Activated T-helper 2 cell treated with anti-CD3 and anti-CD28 coated beads, Interferon-gamma antibody, Interleukin-2, Interleukin-4, amounts not matched to agents 10 μg/mL and 5 μg/mL and 100 μg/mL, durations not matched to agents 14 hours and 24 hours and 36 hours (primary cell): ENCODE data around the gene DLG1. TPM values are rescaled to one million over a fixed set of nuclear protein-coding genes. Genes with fewer than 3 reads are reported as not detected.
"Not testable (repeated sequence)": the region's sequence is repeated elsewhere in the genome, so short reads cannot be mapped to it uniquely, and the experiment has no call there.

Source experiments
- DNase-seq: peaks from one replicate; pipeline ENCODE4 v3.0.0; 2021; ENCODE audit warnings: low spot score
- H3K27ac Mint-ChIP-seq: one replicate; pipeline ENCODE4 v1.8.0; 2021; ENCODE audit warnings: mixed read lengths
- H3K27me3 Mint-ChIP-seq: one replicate; pipeline ENCODE4 v1.8.0; 2021; ENCODE audit warnings: low read depth, mixed read lengths
- H3K36me3 Mint-ChIP-seq: one replicate; pipeline ENCODE4 v1.8.0; 2021; ENCODE audit warnings: low read depth, mixed read lengths
- H3K4me1 Mint-ChIP-seq: one replicate; pipeline ENCODE4 v1.8.0; 2021; ENCODE audit warnings: low read depth, mixed read lengths
- H3K4me3 Mint-ChIP-seq: one replicate; pipeline ENCODE4 v1.8.0; 2021; ENCODE audit warnings: low read depth, mild to moderate bottlenecking, moderate library complexity, mixed read lengths
- H3K9me3 Mint-ChIP-seq: one replicate; pipeline ENCODE4 v1.8.0; 2021; ENCODE audit warnings: mixed read lengths
- intact Hi-C: fragments of 100-400 bp; cut with micrococcal nuclease; formaldehyde crosslinking; loops from one replicate; pipeline ENCODE4 v1.15.1; 2023
- total RNA-seq: library from RNA; stranded (reverse); gene quantifications from 2 replicates; pipeline ENCODE4 v1.2.3, GENCODE V29; 2022

The DLG1 gene
- total RNA-seq, 1 donor from 2014 or later, result 77.5 TPM

DNA sequence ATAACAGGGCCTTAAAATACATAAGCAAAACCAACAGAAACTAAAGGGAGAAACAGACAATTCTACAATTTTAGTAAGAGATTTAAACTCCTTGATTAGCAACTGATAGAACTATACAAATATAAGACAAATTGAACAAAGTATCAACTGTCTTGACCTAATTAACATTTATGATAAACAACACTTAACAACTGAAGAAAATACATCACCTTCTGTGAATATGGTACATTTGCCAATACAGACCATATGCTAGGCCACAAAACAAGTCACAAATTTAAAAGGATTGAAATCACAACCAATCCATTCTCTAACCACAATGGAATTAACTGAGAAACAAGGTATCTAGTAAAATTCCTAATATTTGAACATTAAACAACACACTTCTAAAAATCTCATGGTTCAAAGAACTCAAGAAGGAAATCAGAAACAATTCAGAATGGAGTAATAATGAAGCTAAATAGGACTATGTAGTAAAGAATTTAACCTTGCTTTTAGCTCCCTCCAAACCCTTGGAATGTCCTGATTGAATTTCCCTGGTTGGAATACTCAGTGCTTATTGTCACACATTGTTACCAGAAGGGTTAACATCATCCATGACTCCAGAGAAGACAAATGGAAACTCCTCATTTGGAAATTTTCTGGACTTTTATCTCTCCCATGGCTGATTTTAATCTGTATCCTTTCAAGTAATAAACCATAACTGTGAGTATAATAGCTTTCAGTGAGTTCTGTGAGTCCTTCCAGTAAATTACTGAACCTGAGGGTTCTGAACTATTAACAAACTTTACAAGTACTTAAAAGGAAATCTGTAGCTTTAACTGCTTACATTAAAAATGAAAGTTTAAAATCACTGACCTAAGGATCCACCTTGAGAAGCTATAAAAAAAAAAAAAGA is 88.8 kb downstream of the DLG1 start:
- no peaks in the 10 kb centered on the region for H3K27me3 Mint-ChIP-seq
- H3K4me1 Mint-ChIP-seq, result peaks cover 3% of the 10 kb centered on the region
- no peak overlapping the region for H3K4me3 Mint-ChIP-seq
- H3K27ac Mint-ChIP-seq, result no peak overlapping the region
- no peaks in the 10 kb centered on the region for H3K9me3 Mint-ChIP-seq
- H3K36me3 Mint-ChIP-seq, result no peaks in the 10 kb centered on the region
- intact Hi-C loops, result no loop called here
- no peak for DNase-seq

DNA sequence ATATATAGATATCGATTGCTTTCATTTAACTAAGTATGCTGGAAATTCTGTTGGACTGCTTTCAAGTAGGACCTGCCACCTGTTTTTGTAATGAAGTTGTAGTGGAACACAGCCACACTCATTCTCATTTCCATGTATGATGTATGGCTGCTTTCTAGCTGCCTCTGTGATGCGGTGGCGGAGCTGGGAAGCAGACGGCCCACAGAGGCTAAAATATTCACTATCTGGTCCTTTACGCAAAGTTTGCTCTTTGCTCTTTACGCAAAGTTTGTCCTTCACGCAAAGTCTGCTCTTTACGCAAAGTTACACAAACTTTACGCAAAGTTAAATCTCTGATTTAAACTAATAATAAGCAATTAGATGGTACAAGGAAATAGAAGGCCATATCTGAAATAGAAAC is 91.5 kb downstream of the DLG1 start:
- H3K27me3 Mint-ChIP-seq, result no peaks in the 10 kb centered on the region
- H3K27ac Mint-ChIP-seq, result no peak overlapping the region
- no peak overlapping the region for H3K4me3 Mint-ChIP-seq
- H3K9me3 Mint-ChIP-seq, result no peaks in the 10 kb centered on the region
- DNase-seq, result no peak
- intact Hi-C loops, result no loop called here
- H3K36me3 Mint-ChIP-seq, result no peaks in the 10 kb centered on the region
- peaks cover 15% of the 10 kb centered on the region for H3K4me1 Mint-ChIP-seq

DNA sequence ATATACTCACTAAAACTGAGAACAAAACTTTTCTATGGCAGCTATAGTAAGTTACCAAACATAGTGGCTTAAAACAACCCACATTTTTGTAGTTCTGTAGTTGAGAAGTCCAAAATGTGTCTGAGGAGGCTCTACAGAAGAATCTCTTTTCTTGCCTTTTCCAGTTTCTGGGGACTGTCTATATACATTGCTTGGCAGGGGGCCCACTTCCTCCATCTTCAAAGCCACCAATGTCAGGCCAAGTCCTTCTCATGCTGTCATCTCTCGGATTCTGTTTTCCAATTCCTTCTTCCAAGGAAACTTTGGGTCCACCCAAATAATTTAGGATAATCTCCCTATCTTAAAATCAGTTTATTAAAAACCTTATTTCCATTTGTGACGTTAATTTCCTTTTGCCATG is 92.7 kb downstream of the DLG1 start:
- H3K4me1 Mint-ChIP-seq, result peaks cover 15% of the 10 kb centered on the region
- no peak for DNase-seq
- intact Hi-C loops, result no loop called here
- no peaks in the 10 kb centered on the region for H3K36me3 Mint-ChIP-seq
- no peak overlapping the region for H3K27ac Mint-ChIP-seq
- no peak overlapping the region for H3K4me3 Mint-ChIP-seq
- no peaks in the 10 kb centered on the region for H3K9me3 Mint-ChIP-seq
- H3K27me3 Mint-ChIP-seq, result no peaks in the 10 kb centered on the region

GRCh38 chr3:197205265-197205664 is 93.1 kb downstream of the DLG1 start:
- H3K27me3 Mint-ChIP-seq, result no peaks in the 10 kb centered on the region
- no peaks in the 10 kb centered on the region for H3K36me3 Mint-ChIP-seq
- H3K4me1 Mint-ChIP-seq, result peaks cover 15% of the 10 kb centered on the region
- H3K27ac Mint-ChIP-seq, result no peak overlapping the region
- H3K4me3 Mint-ChIP-seq, result no peak overlapping the region
- no peaks in the 10 kb centered on the region for H3K9me3 Mint-ChIP-seq
- no peak for DNase-seq
- intact Hi-C loops, result no loop called here

- Mint-ChIP-seq H3K27ac (no peak overlapping the region), H3K4me1 (peaks cover 15% of the 10 kb centered on the region), H3K27me3 (no peaks in the 10 kb centered on the region), H3K4me3 (no peak overlapping the region), H3K36me3 (no peaks in the 10 kb centered on the region), H3K9me3 (no peaks in the 10 kb centered on the region)
- intact Hi-C loops, result no loop called here
- DNase-seq, result no peak
These were observed 93.7 kb downstream of the DLG1 start for GRCh38 chr3:197204736-197205135.

GRCh38 chr3:197203714-197204146 is 94.7 kb downstream of the DLG1 start:
- intact Hi-C loops, result no loop called here
- Mint-ChIP-seq H3K9me3 (no peaks in the 10 kb centered on the region), H3K4me1 (peaks cover 15% of the 10 kb centered on the region), H3K36me3 (no peaks in the 10 kb centered on the region), H3K27me3 (no peaks in the 10 kb centered on the region), H3K27ac (no peak overlapping the region), H3K4me3 (no peak overlapping the region)
- DNase-seq, result no peak

DNA sequence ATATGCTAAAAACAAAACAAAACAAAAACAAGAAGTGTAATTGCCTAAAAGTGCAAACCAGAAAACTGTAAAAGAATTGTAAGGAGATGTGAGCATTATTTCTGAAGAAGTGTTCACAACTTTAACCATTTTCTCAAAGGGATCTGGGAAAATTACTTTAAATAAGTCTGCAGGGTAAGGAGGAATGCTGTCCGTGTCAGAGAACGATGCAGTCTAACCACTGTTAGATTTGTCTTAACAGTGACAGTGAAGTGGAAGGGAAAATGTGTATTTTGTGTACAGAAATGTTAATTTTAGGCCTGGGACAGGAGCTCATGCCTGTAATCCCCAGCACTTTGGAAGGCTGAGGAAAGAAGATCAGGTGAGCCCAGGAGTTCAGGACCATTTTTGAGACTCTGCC is 95.7 kb downstream of the DLG1 start:
- Mint-ChIP-seq H3K4me3 (no peak overlapping the region), H3K27ac (no peak overlapping the region), H3K9me3 (no peaks in the 10 kb centered on the region), H3K27me3 (no peaks in the 10 kb centered on the region), H3K4me1 (peaks cover 15% of the 10 kb centered on the region), H3K36me3 (no peaks in the 10 kb centered on the region)
- intact Hi-C loops, result no loop called here
- DNase-seq, result no peak

- H3K27ac Mint-ChIP-seq, result no peak overlapping the region
- peaks cover 15% of the 10 kb centered on the region for H3K4me1 Mint-ChIP-seq
- no peak for DNase-seq
- intact Hi-C loops, result no loop called here
- no peaks in the 10 kb centered on the region for H3K9me3 Mint-ChIP-seq
- no peaks in the 10 kb centered on the region for H3K27me3 Mint-ChIP-seq
- no peaks in the 10 kb centered on the region for H3K36me3 Mint-ChIP-seq
- H3K4me3 Mint-ChIP-seq, result no peak overlapping the region
These were observed 96.5 kb downstream of the DLG1 start for GRCh38 chr3:197201791-197202452.

GRCh38 chr3:197200856-197201255 is 97.6 kb downstream of the DLG1 start:
- H3K9me3 Mint-ChIP-seq, intact Hi-C loops: not testable (repeated sequence)
- peaks cover 15% of the 10 kb centered on the region for H3K4me1 Mint-ChIP-seq

DNA sequence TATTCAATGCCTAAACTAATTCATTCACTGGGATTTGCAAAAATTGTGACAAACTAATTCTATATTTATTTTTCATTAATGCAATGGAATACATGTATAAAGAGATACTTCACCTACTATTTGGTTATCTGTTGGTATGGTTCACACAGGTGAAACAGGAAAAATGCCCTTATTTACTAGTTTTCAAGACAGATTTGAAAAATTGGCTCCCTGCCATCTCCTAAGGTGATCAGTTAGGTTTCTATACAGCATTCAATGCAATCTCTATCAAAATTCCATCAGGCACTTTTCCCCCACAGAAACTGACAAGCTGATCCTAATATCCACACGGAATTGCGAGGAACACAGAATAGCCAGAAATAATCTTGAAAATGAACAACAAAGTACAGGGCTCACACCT is 101.1 kb downstream of the DLG1 start:
- H3K27ac Mint-ChIP-seq, result no peak overlapping the region
- H3K9me3 Mint-ChIP-seq, result no peaks in the 10 kb centered on the region
- intact Hi-C loops, result no loop called here
- H3K4me1 Mint-ChIP-seq, result no peaks in the 10 kb centered on the region
- no peaks in the 10 kb centered on the region for H3K27me3 Mint-ChIP-seq
- DNase-seq, result no peak
- H3K36me3 Mint-ChIP-seq, result peaks cover 13% of the 10 kb centered on the region
- no peak overlapping the region for H3K4me3 Mint-ChIP-seq

More at GRCh38 chr3:197200856-197201255, 97.6 kb downstream of the DLG1 start:
- H3K27me3 Mint-ChIP-seq, DNase-seq, H3K27ac Mint-ChIP-seq, H3K36me3 Mint-ChIP-seq, H3K4me3 Mint-ChIP-seq: not testable (repeated sequence)

DNA sequence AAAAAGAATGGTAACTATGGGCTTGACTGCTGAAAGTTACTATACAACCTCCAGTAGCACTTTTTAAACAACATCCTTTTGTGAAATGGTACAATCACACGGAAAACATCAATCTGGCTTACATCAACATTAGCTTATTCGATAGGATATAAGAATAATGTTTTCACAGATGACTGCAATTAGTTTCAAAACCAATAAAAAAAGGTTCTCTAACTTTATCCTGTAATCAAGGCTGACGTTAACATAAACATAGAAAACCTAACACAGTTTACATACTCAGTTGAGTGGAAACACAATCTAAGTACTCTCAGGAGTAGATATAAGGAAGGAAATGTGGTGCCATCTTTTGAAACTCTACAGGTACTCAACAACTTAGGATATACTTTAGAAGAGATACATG is 102.2 kb downstream of the DLG1 start:
- Mint-ChIP-seq H3K36me3 (peaks cover 15% of the 10 kb centered on the region), H3K4me1 (no peaks in the 10 kb centered on the region), H3K4me3 (no peak overlapping the region), H3K27ac (no peak overlapping the region), H3K9me3 (no peaks in the 10 kb centered on the region), H3K27me3 (no peaks in the 10 kb centered on the region)
- no peak for DNase-seq
- intact Hi-C loops, result no loop called here

- Mint-ChIP-seq H3K27me3 (no peaks in the 10 kb centered on the region), H3K9me3 (no peaks in the 10 kb centered on the region), H3K4me1 (peaks cover 1% of the 10 kb centered on the region), H3K4me3 (no peak overlapping the region), H3K27ac (no peak overlapping the region), H3K36me3 (peaks cover 18% of the 10 kb centered on the region)
- no peak for DNase-seq
- intact Hi-C loops, result no loop called here
These were observed 103.1 kb downstream of the DLG1 start for GRCh38 chr3:197195326-197195725.

DNA sequence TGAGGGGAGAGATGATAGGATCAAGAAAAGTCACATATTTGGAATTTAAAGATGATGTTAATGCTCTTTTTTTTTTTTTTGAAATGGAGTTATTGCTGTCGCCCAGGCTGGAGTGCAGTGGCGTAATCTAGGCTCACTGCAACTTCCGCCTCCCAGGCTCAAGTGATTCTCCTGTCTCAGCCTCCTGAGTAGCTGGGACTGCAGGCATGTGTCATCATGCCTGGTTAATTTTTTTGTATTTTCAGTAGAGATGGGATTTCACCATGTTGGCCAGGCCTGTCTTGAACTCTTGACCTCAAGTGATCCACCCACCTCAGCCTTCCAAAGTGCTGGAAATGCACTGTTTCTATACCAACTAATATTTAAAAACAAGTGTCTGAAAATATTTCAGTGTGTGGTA is 104.7 kb downstream of the DLG1 start:
- H3K27me3 Mint-ChIP-seq, H3K4me3 Mint-ChIP-seq, H3K9me3 Mint-ChIP-seq, H3K27ac Mint-ChIP-seq, intact Hi-C loops, DNase-seq: not testable (repeated sequence)
- H3K36me3 Mint-ChIP-seq, result peaks cover 18% of the 10 kb centered on the region
- H3K4me1 Mint-ChIP-seq, result peaks cover 14% of the 10 kb centered on the region
